ENCODE results near the gene SUPT7L.

GRCh38 chr2:27647737-27648136, 15.7 kb downstream of the SUPT7L start:
- TF ChIP-seq ATF3 (IDR thresholded peaks at IDR 0.05) (no peak), CTCF (IDR thresholded peaks at IDR 0.05; ENCODE audit: low read depth, low read length, missing input control) (no peak), MAX (IDR thresholded peaks at IDR 0.05) (no peak), TAF1 (conservative IDR thresholded peaks at IDR 0.05) (no peak), NR2F2 (IDR thresholded peaks at IDR 0.05) (no peak), GABPA (IDR thresholded peaks at IDR 0.05 in 1 of 2, conservative IDR thresholded peaks at IDR 0.05 in 1 of 2) (no peak), RAD21 (IDR thresholded peaks at IDR 0.05) (no peak), SP1 (IDR thresholded peaks at IDR 0.05) (no peak), YY1 (IDR thresholded peaks at IDR 0.05) (no peak), JUND (IDR thresholded peaks at IDR 0.05) (no peak), REST (IDR thresholded peaks at IDR 0.05) (no peak), FOXA1 (IDR thresholded peaks at IDR 0.05) (no peak), RXRA (IDR thresholded peaks at IDR 0.05) (no peak), EGR1 (IDR thresholded peaks at IDR 0.05; ENCODE audit: low read depth in 2 of 2) (no peak)
